SH-SY5Y (cell line): ENCODE measurements around the gene WDFY3.

Experiments used
- GATA2 ChIP-seq: IDR thresholded peaks from 2 replicates; pipeline ENCODE4 v1.6.1; 2011; ENCODE audit warnings: mild to moderate bottlenecking, low read depth, low read length
- GATA3 ChIP-seq: IDR thresholded peaks from 2 replicates; pipeline ENCODE4 v1.6.1; 2011; ENCODE audit warnings: low read depth, mild to moderate bottlenecking, low read length, moderate library complexity

Gene WDFY3

GRCh38 chr4:84722720-84723119, 243.8 kb downstream of the WDFY3 start:
- no peak for TF ChIP-seq GATA3
- no peak for TF ChIP-seq GATA2

GRCh38 chr4:84719115-84719514, 247.4 kb downstream of the WDFY3 start:
- TF ChIP-seq GATA2 (no peak), GATA3 (no peak)

- TF ChIP-seq GATA2 (no peak), GATA3 (no peak)
These were observed 247.8 kb downstream of the WDFY3 start for GRCh38 chr4:84718699-84719098.

- TF ChIP-seq GATA2 (no peak), GATA3 (no peak)
These were observed 255.9 kb downstream of the WDFY3 start for GRCh38 chr4:84710548-84710947.

GRCh38 chr4:84708406-84709135, 257.9 kb downstream of the WDFY3 start:
- TF ChIP-seq GATA3 (no peak), GATA2 (no peak)

- TF ChIP-seq GATA3: no peak
- TF ChIP-seq GATA2: no peak
These were observed 260.2 kb downstream of the WDFY3 start for GRCh38 chr4:84706286-84706685.

GRCh38 chr4:84699001-84699671, 267.4 kb downstream of the WDFY3 start:
- TF ChIP-seq GATA2: no peak
- no peak for TF ChIP-seq GATA3

- no peak for TF ChIP-seq GATA3
- TF ChIP-seq GATA2: no peak
These were observed 268.8 kb downstream of the WDFY3 start for GRCh38 chr4:84697615-84698201.

GRCh38 chr4:84697159-84697558, 269.3 kb downstream of the WDFY3 start:
- TF ChIP-seq GATA3 (no peak), GATA2 (no peak)

- TF ChIP-seq GATA2 (no peak), GATA3 (no peak)
These were observed 274.7 kb downstream of the WDFY3 start for GRCh38 chr4:84691800-84692199.

GRCh38 chr4:84691170-84691691, 275.3 kb downstream of the WDFY3 start:
- TF ChIP-seq GATA2 (no peak), GATA3 (no peak)

GRCh38 chr4:84690481-84690880, 276.0 kb downstream of the WDFY3 start:
- TF ChIP-seq GATA3 (no peak), GATA2 (no peak)

GRCh38 chr4:84689197-84689596, 277.3 kb downstream of the WDFY3 start:
- TF ChIP-seq GATA3: no peak
- no peak for TF ChIP-seq GATA2

GRCh38 chr4:84688605-84689004, 277.9 kb downstream of the WDFY3 start:
- TF ChIP-seq GATA3 (no peak), GATA2 (no peak)

GRCh38 chr4:84685105-84685504, 281.4 kb downstream of the WDFY3 start:
- no peak for TF ChIP-seq GATA2
- TF ChIP-seq GATA3: no peak

GRCh38 chr4:84684361-84684760, 282.1 kb downstream of the WDFY3 start:
- no peak for TF ChIP-seq GATA3
- TF ChIP-seq GATA2: no peak
